ENCODE measurements around the gene C4orf36.

The C4orf36 gene

GRCh38 chr4:86926435-86927086 is 34.3 kb upstream of the C4orf36 start:
- no peak for TF ChIP-seq ZNF274 (IDR thresholded peaks at IDR 0.05; ENCODE audit: low read depth, low read length)
- no peak overlapping the region for H3K4me3 ChIP-seq (ENCODE audit: low read length)

- no peak overlapping the region for H3K4me3 ChIP-seq (ENCODE audit: low read length)
- no peak for TF ChIP-seq ZNF274 (IDR thresholded peaks at IDR 0.05; ENCODE audit: low read depth, low read length)
These were observed 32.6 kb upstream of the C4orf36 start for GRCh38 chr4:86924811-86925210.

- no peak for TF ChIP-seq ZNF274 (IDR thresholded peaks at IDR 0.05; ENCODE audit: low read depth, low read length)
- no peak overlapping the region for H3K4me3 ChIP-seq (ENCODE audit: low read length)
These were observed 29.5 kb upstream of the C4orf36 start for GRCh38 chr4:86921608-86922252.

- TF ChIP-seq ZNF274 (IDR thresholded peaks at IDR 0.05; ENCODE audit: low read depth, low read length) = no peak
- H3K4me3 ChIP-seq (ENCODE audit: low read length) = no peak overlapping the region
These were observed 27.5 kb upstream of the C4orf36 start for GRCh38 chr4:86919561-86920223.

GRCh38 chr4:86918539-86919072 is 26.4 kb upstream of the C4orf36 start:
- no peak for TF ChIP-seq ZNF274 (IDR thresholded peaks at IDR 0.05; ENCODE audit: low read depth, low read length)
- H3K4me3 ChIP-seq (ENCODE audit: low read length) = no peak overlapping the region

- TF ChIP-seq ZNF274 (IDR thresholded peaks at IDR 0.05; ENCODE audit: low read depth, low read length) = no peak
- no peak overlapping the region for H3K4me3 ChIP-seq (ENCODE audit: low read length)
These were observed 25.2 kb upstream of the C4orf36 start for GRCh38 chr4:86917212-86918039.

GRCh38 chr4:86916392-86916791 is 24.2 kb upstream of the C4orf36 start:
- TF ChIP-seq ZNF274 (IDR thresholded peaks at IDR 0.05; ENCODE audit: low read depth, low read length) = no peak

GRCh38 chr4:86910820-86911684 is 18.8 kb upstream of the C4orf36 start:
- no peak for TF ChIP-seq ZNF274 (IDR thresholded peaks at IDR 0.05; ENCODE audit: low read depth, low read length)

More at GRCh38 chr4:86916392-86916791, 24.2 kb upstream of the C4orf36 start:
- no peak overlapping the region for H3K4me3 ChIP-seq (ENCODE audit: low read length)

GRCh38 chr4:86910369-86910768 is 18.1 kb upstream of the C4orf36 start:
- no peak for TF ChIP-seq ZNF274 (IDR thresholded peaks at IDR 0.05; ENCODE audit: low read depth, low read length)

More at GRCh38 chr4:86910820-86911684, 18.8 kb upstream of the C4orf36 start:
- H3K4me3 ChIP-seq (ENCODE audit: low read length) = no peak overlapping the region

GRCh38 chr4:86909546-86910295 is 17.5 kb upstream of the C4orf36 start:
- H3K4me3 ChIP-seq (ENCODE audit: low read length) = no peak overlapping the region
- no peak for TF ChIP-seq ZNF274 (IDR thresholded peaks at IDR 0.05; ENCODE audit: low read depth, low read length)

More at GRCh38 chr4:86910369-86910768, 18.1 kb upstream of the C4orf36 start:
- H3K4me3 ChIP-seq (ENCODE audit: low read length) = no peak overlapping the region

GRCh38 chr4:86908251-86908657 is 16.0 kb upstream of the C4orf36 start:
- no peak for TF ChIP-seq ZNF274 (IDR thresholded peaks at IDR 0.05; ENCODE audit: low read depth, low read length)
- H3K4me3 ChIP-seq (ENCODE audit: low read length) = no peak overlapping the region

GRCh38 chr4:86901864-86902263 is 9.6 kb upstream of the C4orf36 start:
- TF ChIP-seq ZNF274 (IDR thresholded peaks at IDR 0.05; ENCODE audit: low read depth, low read length) = no peak
- no peak overlapping the region for H3K4me3 ChIP-seq (ENCODE audit: low read length)

Measured in GM08714 (cell line).